ENCODE data around the gene TNFRSF6B.

TNFRSF6B gene

DNA sequence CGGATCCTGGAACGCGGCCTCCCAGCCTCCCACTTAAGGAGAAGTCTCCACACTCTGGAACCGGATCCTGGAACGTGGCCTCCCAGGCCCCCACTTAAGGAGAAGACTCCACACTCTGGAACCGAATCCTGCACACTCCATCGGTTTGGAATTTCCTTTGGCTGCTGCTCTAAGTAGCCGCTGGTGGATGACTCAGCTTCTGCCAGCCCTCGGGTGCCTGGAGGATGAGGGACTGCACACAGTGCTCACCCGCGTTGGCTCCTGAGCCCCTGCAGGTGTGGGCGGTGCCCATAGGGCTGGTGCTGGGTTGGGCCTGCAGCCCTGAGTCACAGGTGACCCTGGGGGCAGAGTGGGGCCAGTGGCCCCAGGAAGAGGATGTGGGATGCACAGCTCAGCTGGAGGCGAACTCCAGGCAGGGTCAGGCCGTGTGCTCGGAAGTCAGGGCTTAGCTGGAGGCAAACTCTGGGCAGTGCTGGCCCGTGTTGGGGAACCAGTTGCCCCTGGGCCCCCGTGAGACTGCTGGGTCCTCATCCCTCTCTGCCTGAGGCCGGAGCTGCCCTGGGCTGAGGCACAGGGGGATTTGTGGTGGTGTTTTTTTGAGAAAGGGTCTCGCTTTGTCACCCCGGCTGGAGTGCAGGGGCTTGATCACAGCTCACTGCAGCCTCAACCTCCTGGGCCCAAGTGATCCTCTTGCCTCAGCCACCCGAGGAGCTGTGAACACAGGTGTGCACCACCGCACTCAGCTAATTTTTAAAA is 13.9 kb upstream of the TNFRSF6B start:
- DNase-seq (ENCODE audit: extremely low read depth in 1 of 2, low read depth in 1 of 2): no peak

DNA sequence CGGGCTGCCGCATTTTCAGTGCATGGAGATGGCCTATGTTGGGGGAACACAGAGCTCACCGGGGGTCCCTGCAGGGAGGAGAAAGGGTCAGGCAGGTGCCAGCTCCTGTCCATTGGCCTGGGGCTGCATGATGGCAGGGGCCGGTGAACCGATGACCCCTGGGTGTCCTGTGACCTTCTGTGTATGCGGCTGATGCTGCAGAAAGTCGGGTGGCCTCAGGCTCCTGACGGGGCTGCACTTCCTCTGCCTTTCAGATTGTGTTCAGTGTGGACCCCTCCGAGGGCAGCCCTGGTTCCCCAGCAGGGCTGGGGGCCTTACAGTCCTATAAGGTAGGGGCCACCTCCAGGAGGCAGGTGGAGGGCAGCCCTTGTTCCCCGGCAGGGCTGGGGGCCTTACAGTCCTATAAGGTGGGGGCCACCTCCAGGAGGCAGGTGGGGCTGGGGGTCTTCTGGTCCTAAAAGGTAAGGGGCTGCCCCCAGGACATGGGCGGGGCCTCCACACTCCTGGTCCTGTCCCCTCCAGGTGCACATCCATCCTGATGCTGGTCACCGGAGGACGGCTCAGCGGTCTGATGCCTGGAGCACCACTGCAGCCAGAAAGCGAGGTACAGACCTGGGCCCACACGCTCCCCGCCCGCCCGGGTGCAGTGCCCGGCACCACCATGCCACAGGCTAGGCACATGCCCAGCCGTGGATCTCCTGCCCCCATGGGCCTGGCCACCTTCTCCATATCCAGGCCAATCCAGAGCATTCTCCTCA is 11.0 kb upstream of the TNFRSF6B start:
- DNase-seq (ENCODE audit: extremely low read depth in 1 of 2, low read depth in 1 of 2): no peak

DNA sequence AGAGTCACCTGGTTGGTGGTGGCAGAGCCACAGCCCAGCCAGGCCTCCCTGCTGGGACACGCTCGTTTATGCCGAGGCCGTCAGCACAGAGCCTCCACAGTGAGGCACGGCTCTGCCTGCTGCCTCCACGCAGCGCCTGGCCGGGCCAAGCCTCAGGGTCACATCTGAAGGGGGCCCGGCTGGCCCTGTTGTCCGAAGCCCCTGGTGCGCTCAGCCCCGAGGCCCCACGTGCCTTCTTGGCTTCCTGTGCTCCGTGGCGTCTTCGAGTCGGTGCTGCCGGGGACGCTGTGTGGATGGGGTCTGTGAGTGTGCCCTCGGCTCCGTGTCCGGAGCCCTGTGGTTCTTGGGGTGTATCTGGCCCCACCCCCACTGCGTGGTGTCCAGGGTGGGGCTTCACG is 10.4 kb upstream of the TNFRSF6B start:
- DNase-seq (ENCODE audit: extremely low read depth in 1 of 2, low read depth in 1 of 2): no peak

DNA sequence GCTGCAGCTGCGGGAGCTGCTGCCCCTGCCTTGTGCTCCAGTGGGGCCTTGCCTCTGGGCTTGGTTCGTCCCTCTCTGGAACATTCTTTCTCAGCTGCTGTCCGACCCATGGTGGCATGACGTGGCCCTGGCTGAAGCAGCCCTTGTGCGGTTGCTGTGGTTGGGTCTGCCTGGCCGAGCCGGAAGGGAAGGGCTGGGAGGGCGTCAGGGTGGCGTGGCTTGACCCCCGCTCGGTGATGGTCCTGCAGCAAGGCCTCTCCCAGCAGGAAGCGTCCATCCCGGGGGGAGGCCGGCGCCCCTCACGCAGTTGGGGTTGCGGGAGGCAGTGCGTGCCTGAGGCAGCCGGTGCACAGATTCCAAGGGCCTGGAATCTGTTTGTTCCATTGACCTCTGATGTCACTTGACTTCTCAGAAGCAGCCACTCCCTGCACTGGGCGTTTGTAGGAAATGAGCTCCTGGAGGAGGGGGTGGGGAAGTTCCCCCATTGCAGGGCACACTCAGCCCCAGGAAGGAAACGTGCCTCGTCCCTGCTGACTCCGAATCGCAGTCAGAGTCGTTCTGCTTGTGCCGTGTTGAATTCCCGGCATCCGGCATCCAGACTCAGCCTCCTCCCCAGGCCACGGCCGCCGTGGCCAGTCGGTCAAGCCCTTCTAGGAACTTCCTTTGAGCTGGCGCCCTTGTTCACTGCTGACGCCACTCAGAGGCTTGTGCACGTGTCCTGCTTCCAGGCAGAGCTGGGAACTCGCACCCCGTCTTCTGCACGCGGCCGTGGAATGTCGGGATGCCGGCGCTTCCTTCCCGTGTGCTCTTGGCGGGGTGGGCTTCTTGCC is 9.7 kb upstream of the TNFRSF6B start:
- no peak for DNase-seq (ENCODE audit: extremely low read depth in 1 of 2, low read depth in 1 of 2)

DNA sequence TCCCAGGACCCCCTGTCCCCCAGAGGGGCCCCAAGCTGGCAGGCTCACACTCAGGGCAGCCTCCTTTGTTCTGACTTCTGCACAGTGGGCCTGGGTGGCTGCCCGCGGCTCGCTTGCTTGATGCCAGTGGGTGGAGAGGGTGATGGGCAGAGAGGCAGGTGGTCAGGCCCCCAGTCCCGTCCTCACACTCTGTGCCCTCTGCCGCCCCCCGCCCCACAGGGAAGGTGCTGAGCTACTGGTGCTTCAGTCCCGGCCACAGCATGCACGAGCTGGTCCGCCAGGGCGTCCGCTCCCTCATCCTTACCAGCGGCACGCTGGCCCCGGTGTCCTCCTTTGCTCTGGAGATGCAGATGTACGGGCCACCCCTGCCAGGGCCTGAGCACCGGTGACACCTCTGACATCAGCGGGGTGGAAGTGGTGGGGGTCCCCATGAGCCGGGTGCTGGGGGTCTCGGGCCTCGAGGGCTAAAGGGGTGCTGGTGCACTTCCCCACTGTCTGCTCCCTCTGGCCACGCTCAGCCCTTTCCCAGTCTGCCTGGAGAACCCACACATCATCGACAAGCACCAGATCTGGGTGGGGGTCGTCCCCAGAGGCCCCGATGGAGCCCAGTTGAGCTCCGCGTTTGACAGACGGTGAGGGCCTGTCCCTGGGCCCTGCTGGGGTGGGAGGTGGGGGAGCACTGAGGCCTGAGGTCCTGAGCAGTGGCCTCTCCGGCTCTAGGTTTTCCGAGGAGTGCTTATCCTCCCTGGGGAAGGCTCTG is 8.9 kb upstream of the TNFRSF6B start:
- no peak for DNase-seq (ENCODE audit: extremely low read depth in 1 of 2, low read depth in 1 of 2)

DNA sequence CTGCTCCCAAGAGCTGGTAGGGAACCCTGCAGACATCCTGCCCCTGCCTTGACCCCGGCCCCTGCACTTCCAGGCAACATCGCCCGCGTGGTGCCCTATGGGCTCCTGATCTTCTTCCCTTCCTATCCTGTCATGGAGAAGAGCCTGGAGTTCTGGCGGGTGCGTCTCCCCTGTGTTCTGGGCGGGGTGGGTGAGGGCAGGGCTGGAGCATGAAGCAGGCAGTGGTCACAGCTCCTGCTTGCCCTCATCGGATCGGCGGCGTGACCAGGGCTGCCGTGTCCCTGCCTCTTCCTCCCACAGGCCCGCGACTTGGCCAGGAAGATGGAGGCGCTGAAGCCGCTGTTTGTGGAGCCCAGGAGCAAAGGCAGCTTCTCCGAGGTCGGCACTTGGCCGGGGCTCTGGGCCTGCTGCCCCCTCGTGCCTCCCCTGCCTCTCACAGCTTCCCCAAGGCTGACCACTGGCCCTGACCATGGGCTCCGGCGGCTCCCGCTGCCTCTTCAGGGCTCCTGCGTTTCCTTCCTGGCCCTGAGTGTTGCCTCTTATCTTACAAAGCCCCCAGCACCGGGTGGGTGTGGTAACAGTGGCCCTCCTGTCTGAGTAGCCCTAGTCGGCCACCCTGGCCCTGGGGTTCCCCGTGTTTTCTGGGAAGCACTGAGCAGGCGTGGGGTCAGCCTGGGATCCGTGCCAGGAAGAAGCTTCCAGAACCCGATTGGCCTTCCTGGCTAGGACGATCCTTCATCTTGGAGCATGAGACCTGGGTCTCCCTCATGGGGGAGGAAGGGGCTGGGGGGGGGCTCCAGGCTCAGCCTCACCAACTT is 8.0 kb upstream of the TNFRSF6B start:
- DNase-seq (ENCODE audit: extremely low read depth in 1 of 2, low read depth in 1 of 2): no peak

DNA sequence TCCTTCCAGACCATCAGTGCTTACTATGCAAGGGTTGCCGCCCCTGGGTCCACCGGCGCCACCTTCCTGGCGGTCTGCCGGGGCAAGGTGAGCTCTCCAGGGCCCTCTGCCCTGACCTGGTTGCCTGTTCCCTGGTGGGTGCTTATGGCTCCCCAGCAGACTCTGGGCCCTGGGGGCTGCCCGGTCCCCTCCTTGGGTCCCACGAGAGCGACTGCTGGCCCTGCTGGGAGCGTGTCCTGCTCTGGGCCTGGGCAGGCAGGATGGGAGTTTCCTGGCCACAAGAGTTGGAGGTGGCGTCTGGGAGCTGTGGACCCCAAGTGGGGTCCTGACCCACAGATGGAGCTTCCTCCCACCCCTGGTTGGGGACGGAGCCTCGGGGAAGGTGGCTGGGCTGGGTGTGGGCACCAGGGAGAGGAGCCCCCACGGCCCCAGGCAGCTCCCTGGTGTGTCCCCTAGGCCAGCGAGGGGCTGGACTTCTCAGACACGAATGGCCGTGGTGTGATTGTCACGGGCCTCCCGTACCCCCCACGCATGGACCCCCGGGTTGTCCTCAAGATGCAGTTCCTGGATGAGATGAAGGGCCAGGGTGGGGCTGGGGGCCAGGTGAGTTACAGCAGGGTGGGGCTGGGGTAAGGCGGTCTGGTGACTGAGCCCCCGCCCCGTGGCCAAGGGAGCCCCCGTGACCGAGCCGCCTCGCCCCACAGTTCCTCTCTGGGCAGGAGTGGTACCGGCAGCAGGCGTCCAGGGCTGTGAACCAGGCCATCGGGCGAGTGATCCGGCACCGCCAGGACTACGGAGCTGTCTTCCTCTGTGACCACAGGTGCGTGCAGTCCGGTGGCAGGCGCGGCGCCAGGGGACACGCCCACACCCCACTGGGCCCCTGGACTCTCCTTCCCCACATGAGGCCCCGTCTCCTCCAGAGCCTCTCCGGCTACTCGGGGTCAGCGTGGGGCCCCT is 7.1 kb upstream of the TNFRSF6B start:
- no peak for DNase-seq (ENCODE audit: extremely low read depth in 1 of 2, low read depth in 1 of 2)

DNA sequence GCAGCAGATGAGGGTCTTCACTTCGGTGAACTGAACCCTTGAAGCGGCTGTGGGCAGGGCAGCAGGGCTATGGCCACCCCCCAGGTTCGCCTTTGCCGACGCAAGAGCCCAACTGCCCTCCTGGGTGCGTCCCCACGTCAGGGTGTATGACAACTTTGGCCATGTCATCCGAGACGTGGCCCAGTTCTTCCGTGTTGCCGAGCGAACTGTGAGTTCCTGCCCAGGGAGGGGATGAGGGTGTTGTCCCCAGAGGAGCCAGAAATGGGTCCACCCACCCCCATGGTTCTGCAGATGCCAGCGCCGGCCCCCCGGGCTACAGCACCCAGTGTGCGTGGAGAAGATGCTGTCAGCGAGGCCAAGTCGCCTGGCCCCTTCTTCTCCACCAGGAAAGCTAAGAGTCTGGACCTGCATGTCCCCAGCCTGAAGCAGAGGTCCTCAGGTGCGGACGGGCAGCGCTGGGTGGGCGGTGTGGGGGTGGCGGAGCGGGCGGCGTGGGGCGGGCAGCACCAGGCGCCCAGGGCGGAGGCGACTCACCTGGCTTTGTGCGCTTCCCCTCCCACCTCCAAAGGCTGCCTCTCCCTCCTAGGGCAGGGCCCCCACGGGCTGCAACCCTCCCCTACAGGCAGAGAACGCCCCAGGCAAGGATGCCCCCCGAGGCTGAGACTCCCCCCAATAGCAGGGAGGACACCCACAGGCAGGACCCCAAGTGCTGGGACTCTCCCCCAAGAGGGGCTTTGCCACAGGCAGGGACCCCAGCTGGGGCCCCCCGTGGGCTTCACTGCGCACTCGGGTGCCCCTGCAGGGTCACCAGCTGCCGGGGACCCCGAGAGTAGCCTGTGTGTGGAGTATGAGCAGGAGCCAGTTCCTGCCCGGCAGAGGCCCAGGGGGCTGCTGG is 6.2 kb upstream of the TNFRSF6B start:
- no peak for DNase-seq (ENCODE audit: extremely low read depth in 1 of 2, low read depth in 1 of 2)

DNA sequence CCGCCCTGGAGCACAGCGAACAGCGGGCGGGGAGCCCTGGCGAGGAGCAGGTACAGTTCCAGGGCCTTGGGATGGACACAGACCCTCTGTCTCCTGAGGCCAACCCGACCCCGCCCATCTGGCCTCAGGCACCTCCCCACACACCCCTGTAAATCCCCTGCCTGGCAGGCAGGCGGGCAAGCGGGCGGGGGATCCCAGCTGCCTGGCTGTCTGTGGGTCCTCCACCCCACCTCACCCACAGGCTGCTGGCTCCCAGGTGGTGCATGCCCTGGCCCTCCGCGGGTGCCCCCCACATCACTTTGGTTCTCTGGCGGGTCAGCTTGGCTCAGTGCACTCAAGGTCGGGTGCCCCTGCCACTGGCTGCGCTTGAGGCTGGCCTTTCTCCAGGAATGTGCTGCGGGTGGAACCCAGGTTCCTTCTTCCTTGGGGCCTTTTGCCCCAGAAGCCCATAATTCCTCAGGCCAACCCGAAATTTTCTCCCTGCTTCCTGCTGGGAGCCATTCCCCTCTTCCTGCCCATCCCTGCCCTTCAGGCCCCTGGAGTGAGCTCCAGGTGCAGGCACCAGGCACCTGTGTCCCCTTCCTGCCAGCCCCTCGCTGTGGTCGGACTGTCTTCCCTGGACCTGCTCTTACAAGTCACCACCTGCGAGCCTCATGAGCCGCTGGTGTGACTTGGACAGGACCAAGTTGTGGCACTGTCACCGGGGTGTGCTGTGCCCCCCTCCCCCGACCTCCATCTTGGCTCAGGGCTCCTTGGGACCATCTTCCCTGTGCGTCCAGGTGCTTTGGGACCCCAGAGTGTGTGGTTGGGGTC is 5.3 kb upstream of the TNFRSF6B start:
- no peak for DNase-seq (ENCODE audit: extremely low read depth in 1 of 2, low read depth in 1 of 2)

DNA sequence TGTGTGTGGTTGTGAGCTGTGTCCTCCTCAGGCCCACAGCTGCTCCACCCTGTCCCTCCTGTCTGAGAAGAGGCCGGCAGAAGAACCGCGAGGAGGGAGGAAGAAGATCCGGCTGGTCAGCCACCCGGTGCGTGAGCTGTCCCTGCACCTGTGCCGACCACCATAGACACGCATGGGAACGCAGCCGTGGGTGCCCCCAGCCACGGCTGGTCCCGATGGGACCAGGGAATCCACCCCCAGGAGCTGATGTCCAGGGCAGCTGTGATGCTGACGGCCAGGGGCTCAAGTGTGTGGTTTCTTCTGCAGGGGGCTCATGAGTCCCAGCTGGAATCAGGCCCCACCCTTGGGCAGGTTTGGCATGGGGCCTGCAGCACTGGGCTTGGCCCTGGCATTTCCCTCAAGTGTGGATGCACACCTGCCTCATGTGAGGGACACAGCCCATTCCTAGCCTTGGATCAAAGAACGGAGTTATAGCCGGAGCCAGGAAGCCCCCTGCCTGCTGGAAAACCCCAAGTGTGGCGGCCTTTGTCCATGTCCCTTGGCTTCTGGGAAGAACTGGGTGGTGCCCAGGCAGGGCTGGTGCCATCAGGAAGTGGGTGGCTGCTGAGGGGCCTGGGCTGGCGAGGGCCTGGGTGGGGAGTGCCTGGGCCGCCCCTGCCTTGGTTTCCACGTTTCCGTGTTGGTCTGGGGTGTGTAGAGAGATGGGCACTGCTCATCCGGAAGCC is 4.6 kb upstream of the TNFRSF6B start:
- DNase-seq (ENCODE audit: extremely low read depth in 1 of 2, low read depth in 1 of 2): no peak

DNA sequence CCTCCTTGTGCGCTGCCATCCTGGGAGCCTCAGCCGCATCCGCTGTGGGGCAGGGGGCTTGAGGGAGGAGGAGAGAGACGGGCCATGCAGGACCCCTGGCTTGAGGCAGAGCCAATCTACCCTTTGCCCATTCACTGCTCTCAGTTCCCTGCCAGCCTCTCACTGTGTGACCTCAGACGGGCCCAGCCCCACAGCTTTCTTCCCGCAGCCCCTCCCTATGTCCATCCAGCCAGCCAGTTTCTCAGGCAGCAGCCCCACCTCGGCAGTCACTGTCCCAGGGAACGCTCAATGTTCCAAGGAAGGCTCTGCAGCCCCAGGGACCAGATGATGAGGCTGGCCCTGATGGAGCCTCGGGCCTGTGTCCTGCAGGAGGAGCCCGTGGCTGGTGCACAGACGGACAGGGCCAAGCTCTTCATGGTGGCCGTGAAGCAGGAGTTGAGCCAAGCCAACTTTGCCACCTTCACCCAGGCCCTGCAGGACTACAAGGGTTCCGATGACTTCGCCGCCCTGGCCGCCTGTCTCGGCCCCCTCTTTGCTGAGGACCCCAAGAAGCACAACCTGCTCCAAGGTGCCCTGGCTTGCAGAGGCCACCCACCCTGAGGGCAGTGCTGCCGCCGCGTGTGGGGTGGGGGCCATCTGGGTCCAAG is 3.9 kb upstream of the TNFRSF6B start:
- no peak for DNase-seq (ENCODE audit: extremely low read depth in 1 of 2, low read depth in 1 of 2)

DNA sequence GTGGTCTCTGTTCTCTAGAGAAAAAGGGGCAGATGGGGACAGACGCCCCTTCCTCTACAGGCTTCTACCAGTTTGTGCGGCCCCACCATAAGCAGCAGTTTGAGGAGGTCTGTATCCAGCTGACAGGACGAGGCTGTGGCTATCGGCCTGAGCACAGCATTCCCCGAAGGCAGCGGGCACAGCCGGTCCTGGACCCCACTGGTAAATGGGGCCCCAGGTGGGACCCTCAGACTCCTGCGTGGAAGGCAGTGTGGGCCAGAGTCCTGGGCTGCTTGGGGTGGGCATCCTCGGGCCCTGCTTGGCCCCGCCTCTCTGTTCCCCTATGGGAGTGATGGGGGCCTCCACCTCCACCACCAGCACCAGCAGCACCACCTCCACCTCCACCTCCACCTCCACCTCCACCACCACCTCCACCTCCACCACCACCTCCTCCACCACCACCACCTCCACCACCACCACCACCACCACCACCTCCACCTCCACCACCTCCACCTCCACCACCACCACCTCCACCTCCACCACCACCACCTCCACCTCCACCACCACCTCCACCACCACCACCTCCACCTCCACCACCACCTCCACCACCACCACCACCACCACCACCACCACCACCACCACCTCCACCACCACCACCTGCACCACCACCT is 3.2 kb upstream of the TNFRSF6B start:
- DNase-seq (ENCODE audit: extremely low read depth in 1 of 2, low read depth in 1 of 2): no peak

DNA sequence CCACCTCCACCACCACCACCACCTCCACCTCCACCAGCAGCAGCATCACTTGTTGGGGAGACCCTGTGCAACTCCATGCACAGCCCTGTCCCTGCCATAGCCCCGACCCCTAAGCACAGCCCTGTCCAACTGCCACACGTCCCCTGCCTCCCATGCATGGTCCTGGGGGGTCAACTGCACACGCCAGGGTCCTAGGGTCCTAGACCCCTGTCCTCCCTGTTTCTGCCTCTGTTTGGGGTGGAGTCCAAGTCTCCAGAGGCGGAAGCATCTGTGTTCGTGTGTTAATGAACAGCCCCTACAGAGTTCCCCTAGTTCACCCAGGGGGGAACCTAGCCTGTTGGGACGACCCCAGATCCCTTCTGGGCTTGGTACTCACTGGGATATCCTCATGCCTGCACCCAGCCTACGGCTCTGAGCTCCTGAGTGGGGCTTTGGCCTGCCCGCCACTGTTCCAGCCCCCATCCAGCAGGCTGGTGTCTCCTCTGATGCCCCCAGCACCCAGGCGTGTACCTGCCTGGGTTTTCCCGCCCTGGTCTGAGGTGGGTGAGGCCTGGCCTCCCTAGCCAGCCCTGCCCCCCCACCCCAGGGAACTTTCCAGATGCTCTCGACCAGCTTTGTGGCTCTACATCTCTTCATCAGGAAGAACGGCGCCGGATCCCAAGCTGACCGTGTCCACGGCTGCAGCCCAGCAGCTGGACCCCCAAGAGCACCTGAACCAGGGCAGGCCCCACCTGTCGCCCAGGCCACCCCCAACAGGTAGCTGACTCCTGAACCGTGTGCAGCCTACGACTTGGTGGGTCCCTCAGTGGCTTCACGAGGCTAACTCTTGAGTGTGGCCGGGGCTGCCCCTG is 2.5 kb upstream of the TNFRSF6B start:
- DNase-seq (ENCODE audit: extremely low read depth in 1 of 2, low read depth in 1 of 2): no peak

DNA sequence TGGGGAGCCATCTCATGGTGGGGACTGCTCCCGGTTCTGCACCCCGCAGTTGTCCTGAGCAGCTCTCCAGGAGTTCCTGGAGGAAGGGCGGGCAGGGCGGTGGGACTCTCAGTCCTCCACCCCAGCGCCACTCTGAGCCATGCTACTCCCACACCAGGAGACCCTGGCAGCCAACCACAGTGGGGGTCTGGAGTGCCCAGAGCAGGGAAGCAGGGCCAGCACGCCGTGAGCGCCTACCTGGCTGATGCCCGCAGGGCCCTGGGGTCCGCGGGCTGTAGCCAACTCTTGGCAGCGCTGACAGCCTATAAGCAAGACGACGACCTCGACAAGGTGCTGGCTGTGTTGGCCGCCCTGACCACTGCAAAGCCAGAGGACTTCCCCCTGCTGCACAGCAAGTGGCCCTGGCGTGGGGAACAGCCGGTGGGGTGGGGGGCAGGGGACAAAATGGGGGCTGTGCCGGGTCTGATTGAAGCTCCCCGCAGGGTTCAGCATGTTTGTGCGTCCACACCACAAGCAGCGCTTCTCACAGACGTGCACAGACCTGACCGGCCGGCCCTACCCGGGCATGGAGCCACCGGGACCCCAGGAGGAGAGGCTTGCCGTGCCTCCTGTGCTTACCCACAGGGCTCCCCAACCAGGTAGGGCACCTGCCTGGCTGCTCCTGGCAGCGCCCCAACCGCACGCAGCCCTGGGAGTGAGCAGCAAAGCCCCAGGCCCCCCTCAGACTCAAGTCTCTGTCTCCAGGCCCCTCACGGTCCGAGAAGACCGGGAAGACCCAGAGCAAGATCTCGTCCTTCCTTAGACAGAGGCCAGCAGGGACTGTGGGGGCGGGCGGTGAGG is 1.6 kb upstream of the TNFRSF6B start:
- no peak for DNase-seq (ENCODE audit: extremely low read depth in 1 of 2, low read depth in 1 of 2)
